ENCODE data around the gene TUBGCP4. TPM values are rescaled to one million over a fixed set of nuclear protein-coding genes. Genes with fewer than 3 reads are reported as not detected.
A peak's percentile ranks its signal among the peaks of the same experiment; 100 is the strongest.
"Not testable (repeated sequence)": the region's sequence is repeated elsewhere in the genome, so short reads cannot be mapped to it uniquely, and the experiment has no call there.

TUBGCP4 gene
- polyA plus RNA-seq, 4 donors = 20.4 to 32.0 (median 24.3) TPM

- not testable (repeated sequence) for DNase-seq (ENCODE audit: low read depth in 4 of 4, low spot score in 2 of 4)
Measured at GRCh38 chr15:43393592-43393991, 22.7 kb downstream of the TUBGCP4 start.

- no peak for DNase-seq (ENCODE audit: low read depth in 4 of 4, low spot score in 2 of 4)
Measured at GRCh38 chr15:43402255-43402654, 31.4 kb downstream of the TUBGCP4 start.

- no peak for DNase-seq (ENCODE audit: low read depth in 4 of 4, low spot score in 2 of 4)
Measured at GRCh38 chr15:43403616-43404015, 32.7 kb downstream of the TUBGCP4 start.

- DNase-seq (ENCODE audit: low read depth in 4 of 4, low spot score in 2 of 4) = no peak
Measured at GRCh38 chr15:43404130-43404529, 33.2 kb downstream of the TUBGCP4 start.

GRCh38 chr15:43406189-43406588 lies 35.3 kb downstream of the TUBGCP4 start:
- DNase-seq (ENCODE audit: low read depth in 4 of 4, low spot score in 2 of 4) = no peak

GRCh38 chr15:43406808-43407207 lies 35.9 kb downstream of the TUBGCP4 start:
- DNase-seq (ENCODE audit: low read depth in 4 of 4, low spot score in 2 of 4) = no peak

GRCh38 chr15:43408789-43409188 lies 37.9 kb downstream of the TUBGCP4 start:
- no peak for DNase-seq (ENCODE audit: low read depth in 4 of 4, low spot score in 2 of 4)

- DNase-seq (ENCODE audit: low read depth in 4 of 4, low spot score in 2 of 4) = no peak
Measured at GRCh38 chr15:43410572-43411214, 39.8 kb downstream of the TUBGCP4 start.

- DNase-seq (ENCODE audit: low read depth in 4 of 4, low spot score in 2 of 4) = no peak
Measured at GRCh38 chr15:43412096-43412495, 41.2 kb downstream of the TUBGCP4 start.

- DNase-seq (ENCODE audit: low read depth in 4 of 4, low spot score in 2 of 4) = no peak
Measured at GRCh38 chr15:43414196-43414595, 43.3 kb downstream of the TUBGCP4 start.

- DNase-seq (ENCODE audit: low read depth in 4 of 4, low spot score in 2 of 4) = no peak
Measured at GRCh38 chr15:43420435-43420834, 49.5 kb downstream of the TUBGCP4 start.

GRCh38 chr15:43420876-43421275 lies 50.0 kb downstream of the TUBGCP4 start:
- DNase-seq (ENCODE audit: low read depth in 4 of 4, low spot score in 2 of 4) = no peak

GRCh38 chr15:43423793-43424192 lies 52.9 kb downstream of the TUBGCP4 start:
- DNase-seq (ENCODE audit: low read depth in 4 of 4, low spot score in 2 of 4) = no peak

GRCh38 chr15:43429687-43430086 lies 58.8 kb downstream of the TUBGCP4 start:
- no peak for DNase-seq (ENCODE audit: low read depth in 4 of 4, low spot score in 2 of 4)

GRCh38 chr15:43433165-43433564 lies 62.3 kb downstream of the TUBGCP4 start:
- DNase-seq (ENCODE audit: low read depth in 4 of 4, low spot score in 2 of 4) = no peak

GRCh38 chr15:43433661-43434303 lies 62.9 kb downstream of the TUBGCP4 start:
- no peak for DNase-seq (ENCODE audit: low read depth in 4 of 4, low spot score in 2 of 4)

GRCh38 chr15:43434446-43434845 lies 63.5 kb downstream of the TUBGCP4 start:
- no peak for DNase-seq (ENCODE audit: low read depth in 4 of 4, low spot score in 2 of 4)

GRCh38 chr15:43436395-43436794 lies 65.5 kb downstream of the TUBGCP4 start:
- DNase-seq (ENCODE audit: low read depth in 4 of 4, low spot score in 2 of 4) = no peak

- DNase-seq (ENCODE audit: low read depth in 4 of 4, low spot score in 2 of 4) = no peak
Measured at GRCh38 chr15:43439268-43439667, 68.4 kb downstream of the TUBGCP4 start.

- peak in 1 of 4 donors; percentile 2 for DNase-seq (ENCODE audit: low read depth in 4 of 4, low spot score in 2 of 4)
Measured at GRCh38 chr15:43440721-43441281, 69.9 kb downstream of the TUBGCP4 start.

- DNase-seq (ENCODE audit: low read depth in 4 of 4, low spot score in 2 of 4) = no peak
Measured at GRCh38 chr15:43441316-43441715, 70.4 kb downstream of the TUBGCP4 start.

- DNase-seq (ENCODE audit: low read depth in 4 of 4, low spot score in 2 of 4) = no peak
Measured at GRCh38 chr15:43446344-43446743, 75.4 kb downstream of the TUBGCP4 start.
